ENCODE data around the gene PPP1R9A.

The PPP1R9A gene

GRCh38 chr7:95330204-95330960 lies 423.0 kb downstream of the PPP1R9A start:
- ATAC-seq (ENCODE audit: low read depth): peak; percentile 44; the same call in 1 of the 3 replicates
- no peaks in the 10 kb centered on the region for H3K27me3 ChIP-seq (ENCODE audit: insufficient read depth, poor library complexity, severe bottlenecking)
- H3K4me3 ChIP-seq (ENCODE audit: severe bottlenecking): peak overlapping the region; percentile 8
- TF ChIP-seq, protein P1, sequence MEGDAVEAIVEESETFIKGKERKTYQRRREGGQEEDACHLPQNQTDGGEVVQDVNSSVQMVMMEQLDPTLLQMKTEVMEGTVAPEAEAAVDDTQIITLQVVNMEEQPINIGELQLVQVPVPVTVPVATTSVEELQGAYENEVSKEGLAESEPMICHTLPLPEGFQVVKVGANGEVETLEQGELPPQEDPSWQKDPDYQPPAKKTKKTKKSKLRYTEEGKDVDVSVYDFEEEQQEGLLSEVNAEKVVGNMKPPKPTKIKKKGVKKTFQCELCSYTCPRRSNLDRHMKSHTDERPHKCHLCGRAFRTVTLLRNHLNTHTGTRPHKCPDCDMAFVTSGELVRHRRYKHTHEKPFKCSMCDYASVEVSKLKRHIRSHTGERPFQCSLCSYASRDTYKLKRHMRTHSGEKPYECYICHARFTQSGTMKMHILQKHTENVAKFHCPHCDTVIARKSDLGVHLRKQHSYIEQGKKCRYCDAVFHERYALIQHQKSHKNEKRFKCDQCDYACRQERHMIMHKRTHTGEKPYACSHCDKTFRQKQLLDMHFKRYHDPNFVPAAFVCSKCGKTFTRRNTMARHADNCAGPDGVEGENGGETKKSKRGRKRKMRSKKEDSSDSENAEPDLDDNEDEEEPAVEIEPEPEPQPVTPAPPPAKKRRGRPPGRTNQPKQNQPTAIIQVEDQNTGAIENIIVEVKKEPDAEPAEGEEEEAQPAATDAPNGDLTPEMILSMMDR (IDR thresholded peaks at IDR 0.05; ENCODE audit: poor library complexity, severe bottlenecking): no peak
- no peak overlapping the region for H3K27ac ChIP-seq (ENCODE audit: poor library complexity, severe bottlenecking)
- no peaks in the 10 kb centered on the region for H3K4me1 ChIP-seq (ENCODE audit: insufficient read depth, poor library complexity, severe bottlenecking)
- DNase-seq (ENCODE audit: low spot score): no peak
- H3K9me3 ChIP-seq (ENCODE audit: severe bottlenecking): no peaks in the 10 kb centered on the region
- no peaks in the 10 kb centered on the region for H3K36me3 ChIP-seq (ENCODE audit: low read depth)

DNA sequence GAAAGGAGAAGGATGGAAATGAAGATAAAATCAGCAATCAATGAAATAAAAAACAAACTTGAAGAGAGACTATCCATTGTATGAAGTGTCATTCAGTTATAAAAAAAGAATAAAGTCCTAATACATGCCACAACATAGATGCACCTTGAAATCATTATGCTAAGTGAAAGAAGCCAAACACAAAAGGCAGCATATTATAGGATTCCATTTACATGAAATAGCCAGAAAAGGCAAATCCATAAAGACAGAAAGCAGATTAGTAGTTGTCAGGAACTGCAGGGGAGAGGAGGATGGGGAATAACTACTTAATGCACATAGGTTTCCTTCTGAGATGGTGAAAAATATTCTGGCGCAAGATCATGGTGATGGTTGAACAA lies 423.6 kb downstream of the PPP1R9A start:
- no peaks in the 10 kb centered on the region for H3K4me1 ChIP-seq (ENCODE audit: insufficient read depth, poor library complexity, severe bottlenecking)
- no peaks in the 10 kb centered on the region for H3K36me3 ChIP-seq (ENCODE audit: low read depth)
- H3K9me3 ChIP-seq (ENCODE audit: severe bottlenecking): no peaks in the 10 kb centered on the region
- TF ChIP-seq, protein P1 (IDR thresholded peaks at IDR 0.05; ENCODE audit: poor library complexity, severe bottlenecking): no peak
- peak overlapping the region; percentile 8 for H3K4me3 ChIP-seq (ENCODE audit: severe bottlenecking)
- no peak overlapping the region for H3K27ac ChIP-seq (ENCODE audit: poor library complexity, severe bottlenecking)
- DNase-seq (ENCODE audit: low spot score) (no peak), ATAC-seq (ENCODE audit: low read depth) (no peak)
- H3K27me3 ChIP-seq (ENCODE audit: insufficient read depth, poor library complexity, severe bottlenecking): no peaks in the 10 kb centered on the region

- no peaks in the 10 kb centered on the region for H3K27me3 ChIP-seq (ENCODE audit: insufficient read depth, poor library complexity, severe bottlenecking)
- no peaks in the 10 kb centered on the region for H3K36me3 ChIP-seq (ENCODE audit: low read depth)
- no peaks in the 10 kb centered on the region for H3K4me1 ChIP-seq (ENCODE audit: insufficient read depth, poor library complexity, severe bottlenecking)
- no peaks in the 10 kb centered on the region for H3K9me3 ChIP-seq (ENCODE audit: severe bottlenecking)
- DNase-seq (ENCODE audit: low spot score) (no peak), ATAC-seq (ENCODE audit: low read depth) (no peak)
- no peak overlapping the region for H3K27ac ChIP-seq (ENCODE audit: poor library complexity, severe bottlenecking)
- no peak overlapping the region for H3K4me3 ChIP-seq (ENCODE audit: severe bottlenecking)
- TF ChIP-seq, protein P1 (IDR thresholded peaks at IDR 0.05; ENCODE audit: poor library complexity, severe bottlenecking): no peak
Observed at GRCh38 chr7:95334447-95334846, 427.1 kb downstream of the PPP1R9A start.

GRCh38 chr7:95335093-95335492 lies 427.7 kb downstream of the PPP1R9A start:
- Histone ChIP-seq H3K4me3 (ENCODE audit: severe bottlenecking) (no peak overlapping the region), H3K27me3 (ENCODE audit: insufficient read depth, poor library complexity, severe bottlenecking) (no peaks in the 10 kb centered on the region), H3K27ac (ENCODE audit: poor library complexity, severe bottlenecking) (no peak overlapping the region), H3K4me1 (ENCODE audit: insufficient read depth, poor library complexity, severe bottlenecking) (no peaks in the 10 kb centered on the region), H3K36me3 (ENCODE audit: low read depth) (no peaks in the 10 kb centered on the region), H3K9me3 (ENCODE audit: severe bottlenecking) (no peaks in the 10 kb centered on the region)
- no peak for DNase-seq (ENCODE audit: low spot score)
- ATAC-seq (ENCODE audit: low read depth): peak; percentile 66
- TF ChIP-seq, protein P1 (IDR thresholded peaks at IDR 0.05; ENCODE audit: poor library complexity, severe bottlenecking): no peak

- TF ChIP-seq, protein P1 (IDR thresholded peaks at IDR 0.05; ENCODE audit: poor library complexity, severe bottlenecking): no peak
- no peaks in the 10 kb centered on the region for H3K4me1 ChIP-seq (ENCODE audit: insufficient read depth, poor library complexity, severe bottlenecking)
- no peak overlapping the region for H3K4me3 ChIP-seq (ENCODE audit: severe bottlenecking)
- ATAC-seq (ENCODE audit: low read depth) (no peak), DNase-seq (ENCODE audit: low spot score) (no peak)
- H3K36me3 ChIP-seq (ENCODE audit: low read depth): no peaks in the 10 kb centered on the region
- H3K27ac ChIP-seq (ENCODE audit: poor library complexity, severe bottlenecking): no peak overlapping the region
- no peaks in the 10 kb centered on the region for H3K9me3 ChIP-seq (ENCODE audit: severe bottlenecking)
- H3K27me3 ChIP-seq (ENCODE audit: insufficient read depth, poor library complexity, severe bottlenecking): no peaks in the 10 kb centered on the region
Observed at GRCh38 chr7:95338832-95339231, 431.4 kb downstream of the PPP1R9A start.

All from RWPE2 (cell line).